DND-41 (cell line): ENCODE results near the gene HHEX.

Source experiments
- ATAC-seq: fragments of 200-7000 bp; cut with Tn5 transposase; 3 replicates; pipeline ENCODE4 v1.9.1; 2021; ENCODE audit warnings: low read depth; ENCODE audit not compliant: insufficient read depth
- DNase-seq: peaks from one replicate; pipeline ENCODE4 v3.0.0-alpha.2; 2020
- H2AFZ ChIP-seq: 2 replicates; pipeline ENCODE4 v1.6.0; 2012; ENCODE audit warnings: low read depth, low read length
- H3K27ac ChIP-seq: 2 replicates; pipeline ENCODE4 v1.5.1; 2012; ENCODE audit warnings: low read length, inconsistent platforms
- H3K27me3 ChIP-seq: fragments of 200-600 bp; sonication (generic); 2 replicates; pipeline ENCODE4 v1.6.0; 2012; ENCODE audit warnings: low read length, mild to moderate bottlenecking, inconsistent platforms; ENCODE audit not compliant: insufficient read depth, poor library complexity
- H3K36me3 ChIP-seq: 2 replicates; pipeline ENCODE4 v1.5.1; 2012; ENCODE audit warnings: low read length, inconsistent platforms; ENCODE audit not compliant: insufficient read depth
- H3K4me1 ChIP-seq: 2 replicates; pipeline ENCODE4 v1.5.1; 2012; ENCODE audit warnings: mild to moderate bottlenecking, low read length; ENCODE audit not compliant: insufficient read depth
- H3K4me2 ChIP-seq: 2 replicates; pipeline ENCODE4 v1.6.0; 2012; ENCODE audit warnings: mild to moderate bottlenecking, moderate library complexity, low read length, inconsistent platforms; ENCODE audit not compliant: insufficient read depth
- H3K4me3 ChIP-seq, 2 experiments: fragments of 200-600 bp in 1 of 2; shearing (Covaris generic) in 1 of 2; 2 replicates each; pipeline ENCODE4 v1.5.1; 2012 to 2016; ENCODE audit warnings: inconsistent platforms in 2 of 2, low read length in 2 of 2, mild to moderate bottlenecking in 2 of 2, low read depth in 1 of 2, moderate library complexity in 1 of 2
- H3K79me2 ChIP-seq: 2 replicates; pipeline ENCODE4 v1.6.0; 2012; ENCODE audit warnings: low read length, inconsistent platforms; ENCODE audit not compliant: insufficient read depth
- H3K9ac ChIP-seq: 2 replicates; pipeline ENCODE4 v1.6.0; 2012; ENCODE audit warnings: low read depth, mild to moderate bottlenecking, inconsistent platforms, low read length, moderate library complexity
- H3K9me3 ChIP-seq: 2 replicates; pipeline ENCODE4 v1.5.1; 2012; ENCODE audit warnings: low read length, moderate library complexity, mild to moderate bottlenecking, inconsistent platforms; ENCODE audit not compliant: insufficient read depth, severe bottlenecking
- H4K20me1 ChIP-seq: 2 replicates; pipeline ENCODE4 v1.6.0; 2012; ENCODE audit warnings: low read length; ENCODE audit not compliant: insufficient read depth
- EZH2 ChIP-seq: IDR thresholded peaks from 3 replicates; pipeline ENCODE4 v1.6.1; 2012; ENCODE audit warnings: borderline replicate concordance, low read depth, mild to moderate bottlenecking, moderate library complexity, low read length, inconsistent platforms; ENCODE audit not compliant: severe bottlenecking
- TF ChIP-seq, protein P1 (sequence below): IDR thresholded peaks from 2 replicates; pipeline ENCODE4 v1.5.1; 2012; ENCODE audit warnings: borderline replicate concordance, low read length, moderate library complexity, mild to moderate bottlenecking; ENCODE audit not compliant: poor library complexity, severe bottlenecking; ENCODE audit errors: extremely low read depth

Gene HHEX

DNA sequence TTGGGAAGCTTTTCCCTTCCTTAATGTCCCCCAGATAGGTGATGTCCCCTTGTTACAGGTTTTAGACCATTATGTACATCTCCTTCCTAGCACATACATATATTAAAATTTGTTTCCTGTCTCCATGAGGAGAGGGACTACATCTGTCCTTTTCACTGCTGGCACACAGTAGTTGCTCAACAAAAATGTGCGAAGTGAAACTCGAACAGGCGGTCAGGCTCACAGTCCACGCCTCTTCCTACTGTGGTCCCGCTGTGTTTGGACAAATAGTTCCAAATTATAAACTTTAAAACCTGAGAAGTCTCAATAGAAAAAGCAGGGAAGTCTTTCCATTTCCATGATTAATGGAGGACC lies 1.2 kb upstream of the HHEX start:
- Histone ChIP-seq H3K27ac (no peak overlapping the region), H2AFZ (no peak overlapping the region), H3K9me3 (no peaks in the 10 kb centered on the region), H4K20me1 (no peaks in the 10 kb centered on the region), H3K79me2 (no peaks in the 10 kb centered on the region), H3K4me2 (no peak overlapping the region), H3K36me3 (no peaks in the 10 kb centered on the region), H3K27me3 (peaks cover 22% of the 10 kb centered on the region), H3K9ac (no peak overlapping the region), H3K4me3 (no peak overlapping the region), H3K4me1 (peaks cover 27% of the 10 kb centered on the region)
- TF ChIP-seq, protein P1, sequence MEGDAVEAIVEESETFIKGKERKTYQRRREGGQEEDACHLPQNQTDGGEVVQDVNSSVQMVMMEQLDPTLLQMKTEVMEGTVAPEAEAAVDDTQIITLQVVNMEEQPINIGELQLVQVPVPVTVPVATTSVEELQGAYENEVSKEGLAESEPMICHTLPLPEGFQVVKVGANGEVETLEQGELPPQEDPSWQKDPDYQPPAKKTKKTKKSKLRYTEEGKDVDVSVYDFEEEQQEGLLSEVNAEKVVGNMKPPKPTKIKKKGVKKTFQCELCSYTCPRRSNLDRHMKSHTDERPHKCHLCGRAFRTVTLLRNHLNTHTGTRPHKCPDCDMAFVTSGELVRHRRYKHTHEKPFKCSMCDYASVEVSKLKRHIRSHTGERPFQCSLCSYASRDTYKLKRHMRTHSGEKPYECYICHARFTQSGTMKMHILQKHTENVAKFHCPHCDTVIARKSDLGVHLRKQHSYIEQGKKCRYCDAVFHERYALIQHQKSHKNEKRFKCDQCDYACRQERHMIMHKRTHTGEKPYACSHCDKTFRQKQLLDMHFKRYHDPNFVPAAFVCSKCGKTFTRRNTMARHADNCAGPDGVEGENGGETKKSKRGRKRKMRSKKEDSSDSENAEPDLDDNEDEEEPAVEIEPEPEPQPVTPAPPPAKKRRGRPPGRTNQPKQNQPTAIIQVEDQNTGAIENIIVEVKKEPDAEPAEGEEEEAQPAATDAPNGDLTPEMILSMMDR, result no peak
- TF ChIP-seq EZH2, result no peak
- ATAC-seq (no peak), DNase-seq (no peak)

DNA sequence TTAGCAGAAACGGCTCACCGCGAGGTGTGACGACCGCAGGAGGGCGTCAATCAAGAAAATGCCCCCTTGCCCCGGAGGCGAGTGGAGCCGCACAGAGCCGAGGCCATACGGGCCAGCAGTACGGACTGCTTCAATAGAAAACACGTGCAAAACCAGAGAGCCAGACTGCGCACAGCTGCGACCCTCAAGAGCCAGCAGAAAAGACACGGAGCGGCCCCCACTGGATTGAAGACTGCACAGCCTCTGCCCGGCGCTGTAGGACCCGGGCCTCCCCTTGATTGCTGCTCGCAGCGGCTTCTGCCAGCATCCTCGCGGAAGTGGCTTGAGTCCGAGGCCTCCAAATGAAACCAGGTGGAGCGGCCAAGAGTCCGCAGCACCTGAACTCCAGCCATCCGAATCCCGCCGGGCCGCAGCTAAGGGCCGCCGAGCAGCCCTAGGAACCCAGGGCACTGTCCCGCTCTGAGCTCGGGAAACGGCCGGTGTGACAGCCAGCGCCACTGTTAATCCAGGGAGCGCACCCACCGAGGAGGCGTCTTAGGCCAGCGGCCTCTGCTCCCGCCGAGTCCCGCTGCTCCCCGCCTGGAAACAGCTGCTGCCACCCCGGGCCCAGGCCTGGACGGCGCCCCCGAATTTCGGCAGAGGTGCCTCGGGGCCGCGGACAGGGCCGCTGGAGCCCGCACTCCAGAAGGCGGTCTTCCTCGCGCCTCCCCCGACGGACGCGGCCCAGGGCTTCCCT lies 660 bp upstream of the HHEX start:
- no peak for DNase-seq

DNA sequence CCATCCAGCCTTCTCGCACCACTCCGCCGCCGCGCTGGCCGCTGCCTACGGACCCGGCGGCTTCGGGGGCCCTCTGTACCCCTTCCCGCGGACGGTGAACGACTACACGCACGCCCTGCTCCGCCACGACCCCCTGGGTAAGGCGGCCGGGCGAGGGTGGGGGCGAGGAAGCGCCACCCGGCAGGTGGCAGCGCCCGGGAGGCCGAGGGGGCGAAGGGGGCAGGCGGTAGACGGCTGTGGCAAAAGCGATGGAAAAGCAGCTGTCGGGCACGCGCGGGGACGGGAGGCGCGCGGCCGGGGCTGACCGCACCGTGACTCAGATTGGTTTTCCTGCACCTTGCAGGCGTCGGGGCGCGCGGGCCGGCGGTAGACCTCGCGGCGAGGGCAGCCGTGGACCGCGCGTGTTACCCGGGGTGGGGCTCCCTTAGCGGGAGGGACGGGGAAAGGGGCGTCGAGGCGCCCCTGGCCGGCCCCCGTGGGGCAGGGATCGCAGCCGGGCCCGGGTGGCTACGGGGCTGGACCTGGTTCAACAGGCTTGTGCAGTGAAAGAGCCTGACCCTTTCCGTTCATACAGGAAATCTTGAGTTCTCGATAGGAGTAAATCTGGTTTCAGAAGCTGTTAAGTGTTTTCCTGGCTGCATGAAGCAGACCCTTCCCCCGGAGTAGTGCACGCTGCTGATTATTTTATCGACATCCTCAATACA lies 608 bp downstream of the HHEX start:
- DNase-seq, result peak; percentile 34
- TF ChIP-seq EZH2, result peak; percentile 84
- TF ChIP-seq, protein P1, result no peak

More for the DNA sequence above, 660 bp upstream of the HHEX start:
- Histone ChIP-seq H3K27ac (no peak overlapping the region), H3K4me3 (peak overlapping the region; percentile 19 to 57; a peak in 3 of 4 replicates), H3K36me3 (no peaks in the 10 kb centered on the region), H3K9me3 (no peaks in the 10 kb centered on the region), H3K4me1 (peaks cover 27% of the 10 kb centered on the region), H3K4me2 (peak overlapping the region; percentile 79), H3K27me3 (peaks cover 22% of the 10 kb centered on the region), H3K9ac (peak overlapping the region; percentile 55), H4K20me1 (no peaks in the 10 kb centered on the region), H3K79me2 (no peaks in the 10 kb centered on the region), H2AFZ (peak overlapping the region; percentile 45)
- TF ChIP-seq, protein P1, result no peak
- peak; percentile 29 for TF ChIP-seq EZH2
- no peak; the same call in 2 of the 3 replicates for ATAC-seq

More for the DNA sequence above, 608 bp downstream of the HHEX start:
- ATAC-seq, result peak; percentile 43
- Histone ChIP-seq H2AFZ (peak overlapping the region; percentile 70), H3K4me2 (peak overlapping the region; percentile 79), H3K27ac (no peak overlapping the region), H3K27me3 (peaks cover 22% of the 10 kb centered on the region), H3K36me3 (no peaks in the 10 kb centered on the region), H3K79me2 (no peaks in the 10 kb centered on the region), H3K9ac (peak overlapping the region; percentile 55), H3K4me3 (peak overlapping the region; percentile 36 to 57; a peak in 3 of 4 replicates), H3K4me1 (peaks cover 27% of the 10 kb centered on the region), H3K9me3 (no peaks in the 10 kb centered on the region), H4K20me1 (no peaks in the 10 kb centered on the region)
